ENCODE measurements around the gene KRT37.

KRT37 gene

DNA sequence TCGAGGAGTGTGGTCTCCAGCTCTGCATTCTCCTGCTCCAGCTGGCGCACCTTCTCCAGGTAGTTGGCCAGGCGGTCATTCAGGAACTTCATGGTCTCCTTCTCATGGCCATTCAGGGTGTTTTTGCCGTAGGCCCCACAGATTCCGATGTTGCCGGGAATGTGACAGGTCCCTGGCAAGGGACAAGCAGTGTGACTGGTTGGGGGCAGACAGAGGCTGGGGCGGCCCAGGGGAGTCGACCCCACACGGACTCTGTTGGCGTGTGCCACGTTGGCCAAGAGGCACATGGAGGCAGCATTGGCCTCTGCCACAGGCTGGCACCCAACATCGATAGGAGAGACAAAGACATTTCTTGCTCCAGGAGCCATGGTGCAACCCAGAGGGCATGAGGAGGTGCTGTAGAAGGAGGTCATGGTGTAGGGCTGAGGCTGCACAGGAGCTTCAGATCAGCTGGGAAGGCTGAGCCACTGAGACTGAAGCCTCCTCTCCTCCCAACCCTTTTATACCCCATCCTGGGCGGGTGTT, at the start of gene KRT37:
Gene KRT37 (minus strand): TSS at position 475 of the 525 bp plus-strand sequence. CDS start 62 bp downstream, at position 413.
- TF ChIP-seq POLR2A (IDR thresholded peaks at IDR 0.05; ENCODE audit: low read depth, low read length): no peak
- DNase-seq (ENCODE audit: insufficient read length, low spot score): no peak
- no peak for FAIRE-seq

DNA sequence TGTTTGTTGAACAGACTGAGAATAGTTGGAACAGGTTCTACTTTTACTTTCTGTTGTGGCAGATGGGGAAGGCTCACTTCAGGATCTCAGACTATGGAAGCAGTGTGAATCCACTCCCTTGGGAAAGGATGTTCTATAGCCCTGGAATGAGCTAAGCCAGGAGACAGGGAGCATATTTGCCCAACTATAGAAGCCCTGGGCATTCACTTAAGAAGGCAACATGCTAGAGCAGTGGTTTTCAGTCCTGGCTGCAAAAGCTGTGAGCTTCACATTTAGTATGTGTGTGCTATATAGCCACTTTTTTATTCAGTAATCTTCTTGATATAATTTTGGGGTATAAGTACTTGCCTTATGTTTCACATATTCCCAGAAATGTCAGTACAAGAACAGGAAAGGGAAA, 44.0 kb upstream of the KRT37 start:
- DNase-seq (ENCODE audit: insufficient read length, low spot score): no peak
- TF ChIP-seq POLR2A (IDR thresholded peaks at IDR 0.05; ENCODE audit: low read depth, low read length): no peak
- no peak for FAIRE-seq

DNA sequence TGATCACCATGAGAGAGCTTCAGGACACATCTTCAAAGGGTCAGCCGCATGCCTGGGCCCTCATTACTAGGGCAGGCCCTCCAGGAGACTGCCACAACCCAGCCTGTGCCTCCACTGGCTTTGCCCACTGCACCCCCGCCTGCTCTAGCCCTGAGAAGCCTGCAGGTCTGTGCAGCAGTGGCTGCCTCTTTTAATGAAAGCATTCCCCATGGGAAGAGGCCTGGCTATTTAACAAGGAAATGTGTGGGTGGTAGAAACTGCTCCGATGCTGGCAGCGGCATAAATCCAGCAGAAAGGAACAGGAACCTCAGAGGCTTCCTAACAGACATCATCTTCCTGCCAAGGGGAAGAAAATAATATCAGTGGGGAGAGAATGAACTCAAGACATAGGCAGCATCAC, 43.2 kb upstream of the KRT37 start:
- no peak for FAIRE-seq
- no peak for TF ChIP-seq POLR2A (IDR thresholded peaks at IDR 0.05; ENCODE audit: low read depth, low read length)
- DNase-seq (ENCODE audit: insufficient read length, low spot score): no peak

DNA sequence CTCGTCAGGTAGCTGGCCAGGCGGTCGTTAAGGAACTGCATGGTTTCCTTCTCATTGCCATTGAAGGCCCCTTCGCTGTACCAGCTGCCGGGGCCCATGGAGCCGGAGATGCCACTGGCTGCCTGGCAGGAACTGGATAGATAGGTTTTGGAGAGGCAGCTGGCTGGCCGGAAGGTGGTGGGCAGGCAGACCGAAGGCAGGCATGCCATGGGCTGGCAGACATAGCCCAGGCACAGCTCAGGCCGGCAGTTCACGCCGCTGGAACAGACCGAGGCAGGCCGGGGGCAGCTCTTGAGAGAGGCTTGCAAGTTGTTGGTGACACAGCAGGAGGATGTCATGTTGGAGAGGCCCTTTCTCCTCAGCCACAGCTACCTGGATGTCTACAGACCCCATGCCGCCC, 42.6 kb upstream of the KRT37 start, which contains the start of gene KRT32:
Gene KRT32 (minus strand): TSS at position 399 of the 400 bp plus-strand sequence. CDS start 61 bp downstream, at position 338.
- no peak for FAIRE-seq
- no peak for DNase-seq (ENCODE audit: insufficient read length, low spot score)
- TF ChIP-seq POLR2A (IDR thresholded peaks at IDR 0.05; ENCODE audit: low read depth, low read length): no peak

DNA sequence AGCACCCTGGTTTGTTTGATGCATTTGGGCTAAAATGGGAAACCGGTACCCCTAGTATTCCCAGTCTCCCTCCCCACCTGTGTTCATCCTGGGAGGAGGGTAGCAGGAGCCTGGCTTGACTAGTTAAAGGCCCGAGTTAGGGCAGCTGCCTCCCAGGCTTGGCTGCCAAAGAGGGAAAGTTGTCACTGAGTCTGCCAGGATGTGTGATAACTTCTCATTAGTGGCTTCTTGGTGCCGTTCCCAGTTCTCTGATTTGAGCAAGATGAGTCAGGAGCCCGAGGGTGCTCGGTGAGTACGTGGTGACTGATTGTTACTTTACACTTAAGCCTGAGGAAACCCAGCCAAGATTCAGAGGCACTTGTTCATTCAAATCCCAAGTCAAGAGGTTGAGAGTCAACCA, 40.3 kb upstream of the KRT37 start:
- peak; percentile 60 for FAIRE-seq
- no peak for TF ChIP-seq POLR2A (IDR thresholded peaks at IDR 0.05; ENCODE audit: low read depth, low read length)

DNA sequence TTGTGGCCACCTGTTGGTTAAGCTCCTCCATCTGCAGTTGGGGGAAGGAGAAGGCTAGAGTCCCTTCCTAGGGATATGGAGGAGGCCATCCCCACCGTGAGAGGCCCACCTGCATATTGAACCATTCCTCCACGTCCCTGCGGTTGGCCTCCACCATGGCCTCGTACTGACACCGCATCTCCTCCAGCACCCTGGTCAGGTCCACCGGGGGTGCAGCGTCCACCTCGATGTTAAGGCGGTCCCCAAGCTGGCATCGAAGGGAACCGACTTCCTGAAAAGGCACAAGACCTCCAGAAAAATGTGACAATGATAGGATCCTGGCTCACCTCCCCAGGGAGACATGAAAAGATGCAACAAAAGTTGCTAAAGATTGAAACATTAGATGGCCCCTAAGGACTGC, 39.8 kb upstream of the KRT37 start:
- DNase-seq (ENCODE audit: insufficient read length, low spot score): no peak
- no peak for FAIRE-seq
- TF ChIP-seq POLR2A (IDR thresholded peaks at IDR 0.05; ENCODE audit: low read depth, low read length): no peak

More for the DNA sequence above, 40.3 kb upstream of the KRT37 start:
- DNase-seq (ENCODE audit: insufficient read length, low spot score): peak; percentile 91

DNA sequence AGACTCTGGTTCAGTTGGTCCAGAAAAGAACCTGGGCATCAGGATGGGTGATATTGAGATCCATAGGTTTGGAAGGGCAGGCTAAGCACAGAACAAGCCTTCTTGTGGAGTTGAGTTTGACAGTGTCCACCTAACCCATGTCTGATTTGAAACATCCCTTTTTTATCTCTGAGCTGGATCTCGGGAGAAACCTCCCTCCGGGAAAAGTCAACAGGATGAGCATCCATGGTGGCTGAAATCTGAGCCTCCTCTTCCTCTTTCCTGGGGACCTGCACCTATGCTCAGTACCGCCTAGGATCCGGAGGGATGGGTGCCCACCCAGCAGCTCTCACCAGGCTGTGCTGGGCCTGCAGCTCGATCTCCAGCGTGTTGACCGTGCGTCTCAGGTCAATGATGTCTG, 39.4 kb upstream of the KRT37 start:
- FAIRE-seq: no peak
- DNase-seq (ENCODE audit: insufficient read length, low spot score): no peak
- no peak for TF ChIP-seq POLR2A (IDR thresholded peaks at IDR 0.05; ENCODE audit: low read depth, low read length)

DNA sequence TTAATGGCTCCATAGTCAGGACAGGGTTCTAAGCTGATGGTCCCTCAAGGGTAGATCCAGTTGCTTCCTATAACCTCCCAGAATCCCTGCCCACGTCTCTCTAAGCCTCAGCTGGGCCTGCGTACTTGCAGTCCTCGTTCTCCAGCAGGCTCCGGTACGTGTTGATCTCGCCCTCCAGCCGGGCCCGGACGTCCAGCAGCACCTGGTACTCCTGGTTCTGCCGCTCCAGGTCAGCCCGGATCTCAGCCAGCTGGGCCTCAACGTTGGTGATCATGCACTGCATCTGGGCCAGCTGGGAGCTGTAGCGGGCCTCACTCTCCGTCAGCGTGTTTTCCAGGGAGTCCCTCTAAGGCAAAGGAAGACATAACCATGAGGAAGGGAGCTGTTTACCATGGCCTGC, 38.3 kb upstream of the KRT37 start:
- TF ChIP-seq POLR2A (IDR thresholded peaks at IDR 0.05; ENCODE audit: low read depth, low read length): no peak
- DNase-seq (ENCODE audit: insufficient read length, low spot score): no peak
- FAIRE-seq: no peak

DNA sequence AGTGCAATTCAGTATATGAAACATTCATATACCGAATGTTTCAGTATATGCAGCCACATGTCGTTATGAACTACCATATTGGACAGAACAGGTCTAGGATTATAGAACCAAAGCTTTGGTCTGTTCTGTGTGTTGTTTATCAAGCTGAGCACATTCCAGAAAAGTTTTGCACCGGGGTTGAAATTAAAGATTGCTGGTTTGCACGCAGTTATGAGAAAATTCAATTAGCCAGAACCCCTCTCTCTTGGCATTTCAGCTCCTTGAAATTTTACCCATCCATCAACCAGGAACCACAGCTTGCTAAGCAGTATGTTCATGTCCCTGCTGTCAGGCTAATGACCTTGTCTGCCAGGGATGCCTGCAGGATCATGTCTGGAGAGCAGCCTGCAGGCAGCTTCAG, 33.3 kb upstream of the KRT37 start:
- no peak for TF ChIP-seq POLR2A (IDR thresholded peaks at IDR 0.05; ENCODE audit: low read depth, low read length)
- FAIRE-seq: no peak
- DNase-seq (ENCODE audit: insufficient read length, low spot score): no peak

DNA sequence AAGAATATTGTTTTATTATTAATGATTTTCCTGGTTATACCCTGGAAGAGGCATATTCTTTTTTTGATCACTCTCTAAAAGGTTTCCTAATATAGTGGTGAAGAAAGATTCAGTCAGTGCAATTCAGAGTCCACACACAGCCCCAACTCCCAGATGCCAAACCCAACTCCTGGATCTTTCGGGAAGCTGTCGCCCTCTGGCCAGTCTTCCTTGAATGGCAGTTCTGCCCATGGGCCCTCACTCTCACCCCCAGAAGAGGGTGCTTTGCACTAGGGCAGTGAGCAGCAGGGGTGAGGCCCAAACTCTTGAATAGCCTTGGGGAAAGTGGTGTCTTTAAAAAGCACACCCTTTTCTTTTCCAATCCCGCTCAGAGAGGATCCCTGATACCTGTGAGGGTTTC, 31.8 kb upstream of the KRT37 start:
- no peak for FAIRE-seq
- DNase-seq (ENCODE audit: insufficient read length, low spot score): no peak
- no peak for TF ChIP-seq POLR2A (IDR thresholded peaks at IDR 0.05; ENCODE audit: low read depth, low read length)

DNA sequence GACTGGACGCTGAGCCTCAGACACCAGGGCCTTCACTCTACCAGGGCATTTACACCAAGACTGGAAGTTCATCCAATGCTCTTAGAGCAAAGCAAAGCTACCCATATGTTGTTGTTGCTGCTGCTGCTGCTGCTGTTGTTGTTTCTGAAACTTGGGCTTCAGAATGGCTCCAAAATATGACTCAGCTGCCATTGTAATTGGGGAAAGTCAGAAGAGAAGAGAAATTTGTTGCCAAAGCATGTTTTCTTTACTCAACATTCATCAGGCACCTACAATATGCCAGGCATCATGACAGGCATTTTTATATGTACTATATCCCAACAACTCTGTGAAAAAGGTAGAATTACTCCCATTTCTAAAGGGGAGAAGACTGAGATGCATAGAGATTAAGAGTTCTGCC, 30.9 kb upstream of the KRT37 start:
- TF ChIP-seq POLR2A (IDR thresholded peaks at IDR 0.05; ENCODE audit: low read depth, low read length): no peak
- FAIRE-seq (no peak), DNase-seq (ENCODE audit: insufficient read length, low spot score) (no peak)

DNA sequence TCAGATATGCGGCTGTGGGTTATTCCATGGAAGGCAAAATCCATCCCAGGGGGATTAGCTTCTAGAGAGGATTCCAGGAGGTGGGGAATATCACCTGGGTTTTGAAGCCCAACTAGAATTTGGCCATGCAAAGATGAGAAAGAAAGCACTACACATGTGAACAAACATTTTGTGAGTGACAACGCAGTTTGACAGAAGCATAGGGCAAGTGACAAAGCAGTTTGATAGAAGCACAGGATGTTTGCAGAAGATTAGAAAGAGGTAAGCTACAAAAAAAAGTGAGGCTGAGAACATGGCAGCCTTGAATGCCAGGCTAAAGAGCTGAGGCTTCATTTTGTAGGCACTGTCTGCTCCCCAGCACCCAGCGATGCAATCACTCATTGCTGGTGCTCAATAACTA, 28.7 kb upstream of the KRT37 start:
- no peak for FAIRE-seq
- TF ChIP-seq POLR2A (IDR thresholded peaks at IDR 0.05; ENCODE audit: low read depth, low read length): no peak
- DNase-seq (ENCODE audit: insufficient read length, low spot score): no peak

DNA sequence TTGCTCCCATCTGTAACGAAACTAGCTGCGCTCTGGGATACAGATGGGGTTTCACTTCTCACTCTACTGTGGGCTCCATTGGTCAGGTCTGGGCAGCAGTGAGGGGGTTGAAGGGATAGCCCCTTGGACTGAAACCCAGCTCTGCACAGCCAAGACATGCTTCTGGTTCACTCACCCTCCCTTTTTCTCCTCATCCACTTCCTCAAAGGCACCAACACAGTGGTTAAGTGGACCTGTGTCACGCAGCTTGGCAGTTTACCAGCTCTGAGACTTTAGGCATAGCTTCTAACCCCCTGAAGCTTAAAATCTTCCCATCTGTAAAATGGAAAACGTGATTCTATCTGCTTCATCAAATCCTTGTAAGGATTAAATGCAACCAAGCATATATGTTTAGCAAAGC, 27.9 kb upstream of the KRT37 start:
- no peak for TF ChIP-seq POLR2A (IDR thresholded peaks at IDR 0.05; ENCODE audit: low read depth, low read length)
- DNase-seq (ENCODE audit: insufficient read length, low spot score) (no peak), FAIRE-seq (no peak)

DNA sequence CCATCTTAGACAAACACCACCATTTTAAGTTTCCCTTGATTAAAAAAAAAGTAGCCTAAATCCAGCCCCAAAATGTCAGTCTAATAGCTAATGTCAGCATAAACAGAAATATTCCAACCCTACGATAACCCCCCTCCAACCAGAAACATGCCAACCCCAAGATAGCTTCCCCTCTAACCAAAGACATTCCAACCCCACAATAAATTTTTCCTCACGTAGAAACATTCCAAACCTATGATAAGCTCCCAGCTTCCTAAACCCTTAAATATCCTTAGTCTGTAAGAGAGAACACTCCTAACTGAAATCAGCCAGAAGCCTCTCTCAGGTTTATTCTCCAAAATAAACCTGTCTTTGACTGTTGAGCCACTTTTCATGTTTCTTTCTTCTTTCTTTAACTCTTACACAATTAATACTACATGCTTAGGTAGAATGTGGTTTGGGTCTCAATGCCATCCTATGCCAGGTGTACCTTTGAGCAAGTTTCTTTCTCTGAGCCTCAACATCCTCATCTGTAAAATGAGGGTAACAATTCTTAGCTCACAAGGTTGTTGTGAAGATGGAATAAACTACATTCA, 26.9 kb upstream of the KRT37 start:
- FAIRE-seq: no peak
- DNase-seq (ENCODE audit: insufficient read length, low spot score): no peak
- no peak for TF ChIP-seq POLR2A (IDR thresholded peaks at IDR 0.05; ENCODE audit: low read depth, low read length)

DNA sequence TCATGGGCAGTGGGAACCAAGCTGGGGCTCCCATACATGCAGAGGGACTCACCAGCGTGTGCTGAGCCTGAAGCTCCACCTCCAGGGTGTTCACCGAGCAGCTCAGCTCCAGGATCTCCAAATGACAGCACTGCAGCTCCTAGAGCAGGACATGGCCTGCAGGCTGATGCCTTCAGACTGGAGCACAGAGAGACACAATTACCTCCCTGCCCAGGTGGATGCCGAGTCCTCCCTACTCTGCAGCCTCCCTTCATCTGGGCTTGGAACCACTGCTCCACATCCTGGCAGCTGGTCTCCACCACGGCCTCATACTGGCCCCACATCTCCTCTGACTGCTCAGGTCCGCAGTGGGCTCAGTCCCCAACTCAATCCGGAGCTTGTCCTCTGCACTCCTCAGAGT, 24.6 kb upstream of the KRT37 start:
- no peak for TF ChIP-seq POLR2A (IDR thresholded peaks at IDR 0.05; ENCODE audit: low read depth, low read length)
- no peak for DNase-seq (ENCODE audit: insufficient read length, low spot score)
- FAIRE-seq: no peak

DNA sequence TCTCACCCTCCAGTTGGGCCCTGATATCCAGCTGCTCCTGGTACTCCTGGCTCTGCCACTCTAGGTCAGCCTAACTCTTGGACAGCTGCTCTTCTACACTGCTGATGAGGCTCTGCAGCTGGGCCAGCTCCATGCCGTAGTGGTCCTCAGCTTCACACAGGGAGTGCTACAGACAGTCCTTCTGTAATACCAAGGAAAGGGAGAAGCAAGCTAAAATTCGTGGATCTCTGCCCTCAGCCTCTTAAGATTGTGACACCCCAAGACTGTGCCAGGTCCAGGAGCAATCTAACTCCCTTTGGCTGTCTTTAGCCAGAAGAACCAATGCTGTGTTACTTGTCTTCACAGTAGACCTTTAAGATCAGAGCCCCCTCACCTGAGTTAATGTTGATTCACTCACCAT, 24.1 kb upstream of the KRT37 start:
- TF ChIP-seq POLR2A (IDR thresholded peaks at IDR 0.05; ENCODE audit: low read depth, low read length): no peak
- FAIRE-seq (no peak), DNase-seq (ENCODE audit: insufficient read length, low spot score) (no peak)
